ENCODE data around the gene BYSL. TPM values are rescaled to one million over a fixed set of nuclear protein-coding genes. Genes with fewer than 3 reads are reported as not detected.

Gene BYSL
- total and polyA plus RNA-seq, 9 of the 15 experiments (the other 6 are each of a cell fraction or from before 2014, with no cell fraction given): 22.2 to 92.3 (median 53.4) TPM

DNA sequence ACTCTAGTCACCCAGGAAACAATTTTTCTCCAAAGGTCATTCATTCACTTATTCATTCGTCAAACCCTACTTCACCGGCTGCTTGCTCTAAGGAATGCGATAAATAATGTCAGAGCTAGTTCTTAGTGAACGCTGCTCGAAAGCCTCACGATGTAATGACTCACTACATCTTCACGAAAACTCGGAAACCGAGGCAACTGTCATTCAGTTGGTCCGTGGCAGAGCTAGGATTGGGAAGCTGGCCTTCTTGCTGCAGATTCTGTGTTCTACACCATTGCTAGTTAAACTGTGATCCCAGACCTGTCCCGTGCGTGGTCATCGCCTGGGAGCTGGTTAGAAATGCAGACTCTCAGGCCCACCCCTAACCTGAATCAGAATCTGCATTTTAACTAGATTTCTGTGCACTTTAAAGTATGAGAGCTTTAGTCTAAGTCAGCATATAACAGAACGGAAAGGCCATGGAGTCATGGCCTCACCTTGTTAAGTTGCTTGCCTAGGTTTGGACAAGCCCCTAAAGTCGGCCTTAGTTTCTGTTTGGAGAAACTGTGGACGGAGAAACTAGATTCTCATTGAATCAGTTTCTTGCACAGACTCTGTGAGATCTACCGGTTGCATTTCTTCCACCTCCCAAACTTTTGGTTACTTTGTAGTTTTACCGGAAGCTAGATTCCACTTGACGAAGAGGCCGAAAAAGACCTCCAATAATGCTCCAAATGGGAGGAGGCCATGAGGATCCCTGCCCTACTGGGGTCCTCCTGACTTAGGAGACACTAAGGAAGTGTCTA is 21.0 kb downstream of the BYSL start (continued):
- TF ChIP-seq, protein P1, sequence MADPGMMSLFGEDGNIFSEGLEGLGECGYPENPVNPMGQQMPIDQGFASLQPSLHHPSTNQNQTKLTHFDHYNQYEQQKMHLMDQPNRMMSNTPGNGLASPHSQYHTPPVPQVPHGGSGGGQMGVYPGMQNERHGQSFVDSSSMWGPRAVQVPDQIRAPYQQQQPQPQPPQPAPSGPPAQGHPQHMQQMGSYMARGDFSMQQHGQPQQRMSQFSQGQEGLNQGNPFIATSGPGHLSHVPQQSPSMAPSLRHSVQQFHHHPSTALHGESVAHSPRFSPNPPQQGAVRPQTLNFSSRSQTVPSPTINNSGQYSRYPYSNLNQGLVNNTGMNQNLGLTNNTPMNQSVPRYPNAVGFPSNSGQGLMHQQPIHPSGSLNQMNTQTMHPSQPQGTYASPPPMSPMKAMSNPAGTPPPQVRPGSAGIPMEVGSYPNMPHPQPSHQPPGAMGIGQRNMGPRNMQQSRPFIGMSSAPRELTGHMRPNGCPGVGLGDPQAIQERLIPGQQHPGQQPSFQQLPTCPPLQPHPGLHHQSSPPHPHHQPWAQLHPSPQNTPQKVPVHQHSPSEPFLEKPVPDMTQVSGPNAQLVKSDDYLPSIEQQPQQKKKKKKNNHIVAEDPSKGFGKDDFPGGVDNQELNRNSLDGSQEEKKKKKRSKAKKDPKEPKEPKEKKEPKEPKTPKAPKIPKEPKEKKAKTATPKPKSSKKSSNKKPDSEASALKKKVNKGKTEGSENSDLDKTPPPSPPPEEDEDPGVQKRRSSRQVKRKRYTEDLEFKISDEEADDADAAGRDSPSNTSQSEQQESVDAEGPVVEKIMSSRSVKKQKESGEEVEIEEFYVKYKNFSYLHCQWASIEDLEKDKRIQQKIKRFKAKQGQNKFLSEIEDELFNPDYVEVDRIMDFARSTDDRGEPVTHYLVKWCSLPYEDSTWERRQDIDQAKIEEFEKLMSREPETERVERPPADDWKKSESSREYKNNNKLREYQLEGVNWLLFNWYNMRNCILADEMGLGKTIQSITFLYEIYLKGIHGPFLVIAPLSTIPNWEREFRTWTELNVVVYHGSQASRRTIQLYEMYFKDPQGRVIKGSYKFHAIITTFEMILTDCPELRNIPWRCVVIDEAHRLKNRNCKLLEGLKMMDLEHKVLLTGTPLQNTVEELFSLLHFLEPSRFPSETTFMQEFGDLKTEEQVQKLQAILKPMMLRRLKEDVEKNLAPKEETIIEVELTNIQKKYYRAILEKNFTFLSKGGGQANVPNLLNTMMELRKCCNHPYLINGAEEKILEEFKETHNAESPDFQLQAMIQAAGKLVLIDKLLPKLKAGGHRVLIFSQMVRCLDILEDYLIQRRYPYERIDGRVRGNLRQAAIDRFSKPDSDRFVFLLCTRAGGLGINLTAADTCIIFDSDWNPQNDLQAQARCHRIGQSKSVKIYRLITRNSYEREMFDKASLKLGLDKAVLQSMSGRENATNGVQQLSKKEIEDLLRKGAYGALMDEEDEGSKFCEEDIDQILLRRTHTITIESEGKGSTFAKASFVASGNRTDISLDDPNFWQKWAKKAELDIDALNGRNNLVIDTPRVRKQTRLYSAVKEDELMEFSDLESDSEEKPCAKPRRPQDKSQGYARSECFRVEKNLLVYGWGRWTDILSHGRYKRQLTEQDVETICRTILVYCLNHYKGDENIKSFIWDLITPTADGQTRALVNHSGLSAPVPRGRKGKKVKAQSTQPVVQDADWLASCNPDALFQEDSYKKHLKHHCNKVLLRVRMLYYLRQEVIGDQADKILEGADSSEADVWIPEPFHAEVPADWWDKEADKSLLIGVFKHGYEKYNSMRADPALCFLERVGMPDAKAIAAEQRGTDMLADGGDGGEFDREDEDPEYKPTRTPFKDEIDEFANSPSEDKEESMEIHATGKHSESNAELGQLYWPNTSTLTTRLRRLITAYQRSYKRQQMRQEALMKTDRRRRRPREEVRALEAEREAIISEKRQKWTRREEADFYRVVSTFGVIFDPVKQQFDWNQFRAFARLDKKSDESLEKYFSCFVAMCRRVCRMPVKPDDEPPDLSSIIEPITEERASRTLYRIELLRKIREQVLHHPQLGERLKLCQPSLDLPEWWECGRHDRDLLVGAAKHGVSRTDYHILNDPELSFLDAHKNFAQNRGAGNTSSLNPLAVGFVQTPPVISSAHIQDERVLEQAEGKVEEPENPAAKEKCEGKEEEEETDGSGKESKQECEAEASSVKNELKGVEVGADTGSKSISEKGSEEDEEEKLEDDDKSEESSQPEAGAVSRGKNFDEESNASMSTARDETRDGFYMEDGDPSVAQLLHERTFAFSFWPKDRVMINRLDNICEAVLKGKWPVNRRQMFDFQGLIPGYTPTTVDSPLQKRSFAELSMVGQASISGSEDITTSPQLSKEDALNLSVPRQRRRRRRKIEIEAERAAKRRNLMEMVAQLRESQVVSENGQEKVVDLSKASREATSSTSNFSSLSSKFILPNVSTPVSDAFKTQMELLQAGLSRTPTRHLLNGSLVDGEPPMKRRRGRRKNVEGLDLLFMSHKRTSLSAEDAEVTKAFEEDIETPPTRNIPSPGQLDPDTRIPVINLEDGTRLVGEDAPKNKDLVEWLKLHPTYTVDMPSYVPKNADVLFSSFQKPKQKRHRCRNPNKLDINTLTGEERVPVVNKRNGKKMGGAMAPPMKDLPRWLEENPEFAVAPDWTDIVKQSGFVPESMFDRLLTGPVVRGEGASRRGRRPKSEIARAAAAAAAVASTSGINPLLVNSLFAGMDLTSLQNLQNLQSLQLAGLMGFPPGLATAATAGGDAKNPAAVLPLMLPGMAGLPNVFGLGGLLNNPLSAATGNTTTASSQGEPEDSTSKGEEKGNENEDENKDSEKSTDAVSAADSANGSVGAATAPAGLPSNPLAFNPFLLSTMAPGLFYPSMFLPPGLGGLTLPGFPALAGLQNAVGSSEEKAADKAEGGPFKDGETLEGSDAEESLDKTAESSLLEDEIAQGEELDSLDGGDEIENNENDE (IDR thresholded peaks at IDR 0.05; ENCODE audit: low read depth, low read length): no peak
- no peak for TF ChIP-seq EZH2 (IDR thresholded peaks at IDR 0.05; ENCODE audit: borderline replicate concordance, low read depth, low read length)
- TF ChIP-seq FOS (IDR thresholded peaks at IDR 0.05; ENCODE audit: extremely low read depth, insufficient read length): no peak
- TF ChIP-seq TAF7 (tag; IDR thresholded peaks at IDR 0.05): no peak
- TF ChIP-seq, protein P2, sequence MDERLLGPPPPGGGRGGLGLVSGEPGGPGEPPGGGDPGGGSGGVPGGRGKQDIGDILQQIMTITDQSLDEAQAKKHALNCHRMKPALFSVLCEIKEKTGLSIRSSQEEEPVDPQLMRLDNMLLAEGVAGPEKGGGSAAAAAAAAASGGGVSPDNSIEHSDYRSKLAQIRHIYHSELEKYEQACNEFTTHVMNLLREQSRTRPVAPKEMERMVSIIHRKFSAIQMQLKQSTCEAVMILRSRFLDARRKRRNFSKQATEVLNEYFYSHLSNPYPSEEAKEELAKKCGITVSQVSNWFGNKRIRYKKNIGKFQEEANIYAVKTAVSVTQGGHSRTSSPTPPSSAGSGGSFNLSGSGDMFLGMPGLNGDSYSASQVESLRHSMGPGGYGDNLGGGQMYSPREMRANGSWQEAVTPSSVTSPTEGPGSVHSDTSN (CRISPR knock-in tag; IDR thresholded peaks at IDR 0.05; ENCODE audit: low read depth): no peak
- TF ChIP-seq, protein P2 (tag; conservative IDR thresholded peaks at IDR 0.05; ENCODE audit: low read depth): peak; percentile 88
- peak; percentile 15; the same call in 1 of the 2 replicates for TF ChIP-seq MAFF (IDR thresholded peaks at IDR 0.05; ENCODE audit: low read length)
- no peak for TF ChIP-seq FOXK1 (CRISPR knock-in tag; IDR thresholded peaks at IDR 0.05; ENCODE audit: borderline replicate concordance)
- no peak for TF ChIP-seq ATF1 (CRISPR knock-in tag; IDR thresholded peaks at IDR 0.05)
- peak; percentile 8; the same call in 1 of the 2 replicates for TF ChIP-seq ATF1 (tag; IDR thresholded peaks at IDR 0.05)
- no peak for TF ChIP-seq MTA1 (IDR thresholded peaks at IDR 0.05; ENCODE audit: borderline replicate concordance)
- TF ChIP-seq GTF2E2 (tag; IDR thresholded peaks at IDR 0.05): no peak
- TF ChIP-seq FOXP1 (CRISPR knock-in tag; IDR thresholded peaks at IDR 0.05): 0 out of 2 replicates have a peak, but pooled peaks have one; percentile 38
- 0 out of 2 replicates have a peak, but pooled peaks have one; percentile 49 for TF ChIP-seq HDGF (IDR thresholded peaks at IDR 0.05)
